WTC11 (cell line): Measurements from ENCODE around the gene RYR3. TPM values are rescaled to one million over a fixed set of nuclear protein-coding genes. Genes with fewer than 3 reads are reported as not detected.

Source experiments
- ATAC-seq: fragments of 200-7000 bp; cut with Tn5 transposase; 2 replicates; pipeline ENCODE4 v1.10.0; 2021; ENCODE audit warnings: mild to moderate bottlenecking, moderate library complexity
- CTCF ChIA-PET: fragments of 300-600 bp; sonication (Branson Sonifier 250); formaldehyde crosslinking; loops from one replicate; lab custom pipeline; 2021; ENCODE audit warnings: antibody characterized with exemption; lab: Charles Lee
- POLR2A ChIA-PET: fragments of 350-600 bp; sonication (Branson Sonifier 250); formaldehyde crosslinking; loops from one replicate; lab custom pipeline; 2021; ENCODE audit warnings: antibody characterized with exemption; lab: Charles Lee
- DNase-seq: peaks from one replicate; pipeline ENCODE4 v3.0.0; 2021; ENCODE audit warnings: low spot score
- H3K27ac Mint-ChIP-seq: 2 replicates; pipeline ENCODE4 v1.8.0; 2021; ENCODE audit warnings: mixed read lengths
- H3K27me3 Mint-ChIP-seq: 2 replicates; pipeline ENCODE4 v1.8.0; 2021; ENCODE audit warnings: low read depth, mild to moderate bottlenecking, moderate library complexity, mixed read lengths
- H3K36me3 Mint-ChIP-seq: 2 replicates; pipeline ENCODE4 v1.8.0; 2021; ENCODE audit warnings: mixed read lengths
- H3K4me1 Mint-ChIP-seq: 2 replicates; pipeline ENCODE4 v1.8.0; 2022; ENCODE audit warnings: mixed read lengths
- H3K4me3 Mint-ChIP-seq: 2 replicates; pipeline ENCODE4 v1.8.0; 2021; ENCODE audit warnings: mild to moderate bottlenecking, moderate library complexity, mixed read lengths
- H3K9me3 Mint-ChIP-seq: 2 replicates; pipeline ENCODE4 v1.8.0; 2021; ENCODE audit warnings: mixed read lengths
- AR ChIP-seq: fragments of 250-450 bp; sonication (Bioruptor Pico); IDR thresholded peaks from 2 replicates; pipeline ENCODE4 v1.9.0; 2021; ENCODE audit warnings: mild to moderate bottlenecking
- EMX1 ChIP-seq: fragments of 250-450 bp; sonication (Bioruptor Pico); IDR thresholded peaks from 2 replicates; pipeline ENCODE4 v1.8.0; 2021; ENCODE audit warnings: mild to moderate bottlenecking
- GABPB1 ChIP-seq: sonication (generic); formaldehyde crosslinking; IDR thresholded peaks from 2 replicates; pipeline ENCODE4 v1.8.1; 2023; ENCODE audit warnings: mild to moderate bottlenecking, missing genetic modification reagents
- HMGA2 ChIP-seq: fragments of 250-450 bp; sonication (Bioruptor Pico); IDR thresholded peaks from 2 replicates; pipeline ENCODE4 v1.4.0; 2021; ENCODE audit warnings: mild to moderate bottlenecking, moderate library complexity
- HMGXB4 ChIP-seq: sonication (generic); formaldehyde crosslinking; IDR thresholded peaks from 2 replicates; pipeline ENCODE4 v1.8.1; 2023; ENCODE audit warnings: mild to moderate bottlenecking, moderate library complexity, missing genetic modification reagents
- IRF1 ChIP-seq: sonication (generic); formaldehyde crosslinking; IDR thresholded peaks from 2 replicates; pipeline ENCODE4 v1.8.0; 2023; ENCODE audit warnings: missing genetic modification reagents
- NFATC4 ChIP-seq: fragments of 250-450 bp; sonication (Bioruptor Pico); IDR thresholded peaks from 2 replicates; pipeline ENCODE4 v1.9.0; 2021; ENCODE audit warnings: mild to moderate bottlenecking
- TEAD1 ChIP-seq: sonication (generic); formaldehyde crosslinking; IDR thresholded peaks from 2 replicates; pipeline ENCODE4 v1.8.0; 2022; ENCODE audit warnings: mild to moderate bottlenecking, missing genetic modification reagents
- USF2 ChIP-seq: sonication (generic); formaldehyde crosslinking; IDR thresholded peaks from 2 replicates; pipeline ENCODE4 v1.8.1; 2023; ENCODE audit warnings: mild to moderate bottlenecking, missing genetic modification reagents, moderate library complexity
- ZNF121 ChIP-seq: sonication (generic); formaldehyde crosslinking; IDR thresholded peaks from 2 replicates; pipeline ENCODE4 v1.8.0; 2023; ENCODE audit warnings: missing genetic modification reagents
- total RNA-seq: library from RNA; stranded (reverse); gene quantifications from 3 replicates; pipeline ENCODE4 v1.2.3, GENCODE V29; 2021
- TF ChIP-seq, protein P1 (sequence below): fragments of 250-450 bp; sonication (Bioruptor Pico); IDR thresholded peaks from 2 replicates; pipeline ENCODE4 v1.9.0; 2021; ENCODE audit warnings: mild to moderate bottlenecking, borderline replicate concordance
- TF ChIP-seq, protein P2 (sequence below): sonication (generic); formaldehyde crosslinking; IDR thresholded peaks from 2 replicates; pipeline ENCODE4 v1.8.0; 2022; ENCODE audit warnings: mild to moderate bottlenecking, missing genetic modification reagents

Gene RYR3
- total RNA-seq, 1 experiment from 2014 or later: 1.4 TPM

GRCh38 chr15:33476076-33476475 lies 165.3 kb downstream of the RYR3 start (continued):
- no peak for TF ChIP-seq AR (CRISPR knock-in tag)
- no peak for TF ChIP-seq HMGA2
- no peak for TF ChIP-seq IRF1 (CRISPR knock-in tag)
- no peak for TF ChIP-seq TEAD1 (CRISPR knock-in tag)
- TF ChIP-seq HMGXB4: no peak
- no peak for TF ChIP-seq GABPB1
- TF ChIP-seq, protein P1, sequence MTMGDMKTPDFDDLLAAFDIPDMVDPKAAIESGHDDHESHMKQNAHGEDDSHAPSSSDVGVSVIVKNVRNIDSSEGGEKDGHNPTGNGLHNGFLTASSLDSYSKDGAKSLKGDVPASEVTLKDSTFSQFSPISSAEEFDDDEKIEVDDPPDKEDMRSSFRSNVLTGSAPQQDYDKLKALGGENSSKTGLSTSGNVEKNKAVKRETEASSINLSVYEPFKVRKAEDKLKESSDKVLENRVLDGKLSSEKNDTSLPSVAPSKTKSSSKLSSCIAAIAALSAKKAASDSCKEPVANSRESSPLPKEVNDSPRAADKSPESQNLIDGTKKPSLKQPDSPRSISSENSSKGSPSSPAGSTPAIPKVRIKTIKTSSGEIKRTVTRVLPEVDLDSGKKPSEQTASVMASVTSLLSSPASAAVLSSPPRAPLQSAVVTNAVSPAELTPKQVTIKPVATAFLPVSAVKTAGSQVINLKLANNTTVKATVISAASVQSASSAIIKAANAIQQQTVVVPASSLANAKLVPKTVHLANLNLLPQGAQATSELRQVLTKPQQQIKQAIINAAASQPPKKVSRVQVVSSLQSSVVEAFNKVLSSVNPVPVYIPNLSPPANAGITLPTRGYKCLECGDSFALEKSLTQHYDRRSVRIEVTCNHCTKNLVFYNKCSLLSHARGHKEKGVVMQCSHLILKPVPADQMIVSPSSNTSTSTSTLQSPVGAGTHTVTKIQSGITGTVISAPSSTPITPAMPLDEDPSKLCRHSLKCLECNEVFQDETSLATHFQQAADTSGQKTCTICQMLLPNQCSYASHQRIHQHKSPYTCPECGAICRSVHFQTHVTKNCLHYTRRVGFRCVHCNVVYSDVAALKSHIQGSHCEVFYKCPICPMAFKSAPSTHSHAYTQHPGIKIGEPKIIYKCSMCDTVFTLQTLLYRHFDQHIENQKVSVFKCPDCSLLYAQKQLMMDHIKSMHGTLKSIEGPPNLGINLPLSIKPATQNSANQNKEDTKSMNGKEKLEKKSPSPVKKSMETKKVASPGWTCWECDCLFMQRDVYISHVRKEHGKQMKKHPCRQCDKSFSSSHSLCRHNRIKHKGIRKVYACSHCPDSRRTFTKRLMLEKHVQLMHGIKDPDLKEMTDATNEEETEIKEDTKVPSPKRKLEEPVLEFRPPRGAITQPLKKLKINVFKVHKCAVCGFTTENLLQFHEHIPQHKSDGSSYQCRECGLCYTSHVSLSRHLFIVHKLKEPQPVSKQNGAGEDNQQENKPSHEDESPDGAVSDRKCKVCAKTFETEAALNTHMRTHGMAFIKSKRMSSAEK (CRISPR knock-in tag): no peak
- TF ChIP-seq, protein P2, sequence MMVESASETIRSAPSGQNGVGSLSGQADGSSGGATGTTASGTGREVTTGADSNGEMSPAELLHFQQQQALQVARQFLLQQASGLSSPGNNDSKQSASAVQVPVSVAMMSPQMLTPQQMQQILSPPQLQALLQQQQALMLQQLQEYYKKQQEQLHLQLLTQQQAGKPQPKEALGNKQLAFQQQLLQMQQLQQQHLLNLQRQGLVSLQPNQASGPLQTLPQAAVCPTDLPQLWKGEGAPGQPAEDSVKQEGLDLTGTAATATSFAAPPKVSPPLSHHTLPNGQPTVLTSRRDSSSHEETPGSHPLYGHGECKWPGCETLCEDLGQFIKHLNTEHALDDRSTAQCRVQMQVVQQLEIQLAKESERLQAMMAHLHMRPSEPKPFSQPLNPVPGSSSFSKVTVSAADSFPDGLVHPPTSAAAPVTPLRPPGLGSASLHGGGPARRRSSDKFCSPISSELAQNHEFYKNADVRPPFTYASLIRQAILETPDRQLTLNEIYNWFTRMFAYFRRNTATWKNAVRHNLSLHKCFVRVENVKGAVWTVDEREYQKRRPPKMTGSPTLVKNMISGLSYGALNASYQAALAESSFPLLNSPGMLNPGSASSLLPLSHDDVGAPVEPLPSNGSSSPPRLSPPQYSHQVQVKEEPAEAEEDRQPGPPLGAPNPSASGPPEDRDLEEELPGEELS (CRISPR knock-in tag): no peak

GRCh38 chr15:33476908-33477307 lies 166.1 kb downstream of the RYR3 start:
- ATAC-seq (no peak), DNase-seq (no peak)
- Mint-ChIP-seq H3K4me1 (0 out of 2 replicates have a peak, but pooled peaks cover 3% of the 10 kb centered on the region), H3K27ac (no peak overlapping the region), H3K9me3 (peaks cover 35% of the 10 kb centered on the region), H3K36me3 (peaks cover 18% of the 10 kb centered on the region), H3K27me3 (peaks cover 9% of the 10 kb centered on the region), H3K4me3 (no peak overlapping the region)
- no peak for TF ChIP-seq USF2 (CRISPR knock-in tag)
- TF ChIP-seq IRF1 (CRISPR knock-in tag): no peak
- TF ChIP-seq EMX1 (CRISPR knock-in tag): no peak
- TF ChIP-seq, protein P2 (CRISPR knock-in tag): no peak
- TF ChIP-seq ZNF121 (CRISPR knock-in tag): no peak
- no peak for TF ChIP-seq NFATC4 (CRISPR knock-in tag)
- ChIA-PET POLR2A (no interaction called here), CTCF (no interaction called here)
